A549 (cell line): Measurements from ENCODE around the gene LMO7. TPM values are rescaled to one million over a fixed set of nuclear protein-coding genes. Genes with fewer than 3 reads are reported as not detected.

ENCODE experiments used
- ATAC-seq, 2 experiments: fragments of 200-7000 bp in 1 of 2; fragments of >200 bp in 1 of 2; cut with Nextera tagmentation in 1 of 2; cut with Tn5 transposase in 1 of 2; 3 replicates each; pipeline versions ENCODE4 v1.8.0 to v1.9.1; 2018 to 2020; ENCODE audit warnings: mild to moderate bottlenecking in 1 of 2, moderate library complexity in 1 of 2
- CTCF ChIA-PET: fragments of 300-600 bp; sonication (Branson Sonifier 250); formaldehyde crosslinking; extraction: SDS; loops from one replicate; lab custom pipeline; 2021; ENCODE audit warnings: antibody characterized with exemption, inconsistent platforms; lab: Yijun Ruan, JAX
- POLR2A ChIA-PET: fragments of 350-600 bp; formaldehyde crosslinking; extraction: SDS; loops from one replicate; lab custom pipeline; 2021; ENCODE audit warnings: antibody characterized with exemption, inconsistent platforms; lab: Yijun Ruan, JAX
- DNase-seq, 2 experiments: peaks; one replicate each; pipeline versions ENCODE4 v3.0.0 to v3.0.0-alpha.2; 2011 to 2016; ENCODE audit warnings: low read depth in 1 of 2, low spot score in 1 of 2
- FAIRE-seq: peaks from 2 replicates; lab custom pipeline; 2011; peaks lifted over from hg19 to GRCh38; lab: Jason Lieb, UNC
- H3K27ac ChIP-seq, 2 experiments: fragments of >200 bp; sonication (Bioruptor Twin); formaldehyde crosslinking; 3 replicates each; pipeline ENCODE4 v1.5.1; 2016 to 2017
- H3K4me1 ChIP-seq: fragments of >200 bp; sonication (Bioruptor Twin); formaldehyde crosslinking; 3 replicates; pipeline ENCODE4 v1.6.1; 2016
- H3K4me2 ChIP-seq: fragments of >200 bp; sonication (Bioruptor Twin); formaldehyde crosslinking; 3 replicates; pipeline ENCODE4 v1.6.1; 2016
- H3K4me3 ChIP-seq: fragments of >200 bp; sonication (Bioruptor Twin); formaldehyde crosslinking; 3 replicates; pipeline ENCODE4 v1.5.1; 2016
- H3K9me3 ChIP-seq: fragments of >200 bp; sonication (Bioruptor Twin); formaldehyde crosslinking; 3 replicates; pipeline ENCODE4 v1.6.1; 2016
- ATOH8 ChIP-seq: fragments of 250-450 bp; sonication (Bioruptor Pico); IDR thresholded peaks from 2 replicates; pipeline ENCODE4 v1.5.0; 2020; ENCODE audit warnings: low read depth, mild to moderate bottlenecking, moderate library complexity
- CHD2 ChIP-seq: fragments of 150-350 bp; IDR thresholded peaks from 2 replicates; pipeline ENCODE4 v1.6.1; 2014; ENCODE audit warnings: low read length; ENCODE audit not compliant: partially characterized antibody
- E2F6 ChIP-seq: IDR thresholded peaks from 2 replicates; pipeline ENCODE4 v1.6.1; 2012; ENCODE audit warnings: low read depth, borderline replicate concordance
- EHMT2 ChIP-seq: fragments of 200-600 bp; sonication (generic); IDR thresholded peaks from 2 replicates; pipeline ENCODE4 v1.6.1; 2016; ENCODE audit warnings: antibody characterized with exemption, low read depth, mild to moderate bottlenecking, moderate library complexity
- EP300 ChIP-seq, 2 experiments: fragments of >200 bp; sonication (Bioruptor Twin); formaldehyde crosslinking; IDR thresholded peaks; 2 replicates in 1 of 2; 3 replicates in 1 of 2; pipeline ENCODE4 v1.6.1; 2016 to 2017
- FOSL2 ChIP-seq, 2 experiments: fragments of 450-650 bp in 1 of 2; fragments of >200 bp in 1 of 2; sonication (Bioruptor Twin) in 1 of 2; formaldehyde crosslinking; IDR thresholded peaks; 2 replicates each; pipeline versions ENCODE4 v1.5.0 to v1.6.1; 2016 to 2020; ENCODE audit warnings: mild to moderate bottlenecking in 1 of 2, moderate library complexity in 1 of 2
- GATA3 ChIP-seq: IDR thresholded peaks from 2 replicates; pipeline ENCODE4 v1.6.1; 2012; ENCODE audit warnings: borderline replicate concordance
- HDAC2 ChIP-seq: fragments of 200-600 bp; sonication (generic); IDR thresholded peaks from 2 replicates; pipeline ENCODE4 v1.6.1; 2016
- HES2 ChIP-seq: fragments of >200 bp; sonication (Bioruptor Twin); formaldehyde crosslinking; IDR thresholded peaks from 2 replicates; pipeline ENCODE4 v1.6.1; 2016
- HOXB13 ChIP-seq: fragments of 250-450 bp; sonication (Bioruptor Pico); IDR thresholded peaks from 2 replicates; pipeline ENCODE4 v1.5.0; 2020; ENCODE audit warnings: low read depth, mild to moderate bottlenecking, moderate library complexity
- HOXB5 ChIP-seq: fragments of 250-450 bp; sonication (Bioruptor Pico); IDR thresholded peaks from 2 replicates; pipeline ENCODE4 v1.5.0; 2020; ENCODE audit warnings: mild to moderate bottlenecking, moderate library complexity
- JUN ChIP-seq, 2 experiments: fragments of >200 bp; sonication (Bioruptor Twin); formaldehyde crosslinking; IDR thresholded peaks; 2 replicates in 1 of 2; 3 replicates in 1 of 2; pipeline ENCODE4 v1.6.1; 2016 to 2017
- KDM5A ChIP-seq: fragments of 200-600 bp; sonication (generic); IDR thresholded peaks from 2 replicates; pipeline ENCODE4 v1.6.1; 2016; ENCODE audit warnings: antibody characterized with exemption, mild to moderate bottlenecking
- MAFK ChIP-seq: fragments of 450-650 bp; IDR thresholded peaks from 2 replicates; pipeline ENCODE4 v1.6.1; 2014; ENCODE audit not compliant: partially characterized antibody
- MAZ ChIP-seq: fragments of 150-350 bp; IDR thresholded peaks from 2 replicates; pipeline ENCODE4 v1.6.1; 2014; ENCODE audit warnings: antibody characterized with exemption, low read depth, low read length, borderline replicate concordance
- NPAS2 ChIP-seq: fragments of 250-450 bp; sonication (Bioruptor Pico); IDR thresholded peaks from 2 replicates; pipeline ENCODE4 v1.8.0; 2022; ENCODE audit warnings: mild to moderate bottlenecking, moderate library complexity, borderline replicate concordance
- PHF8 ChIP-seq: fragments of 200-600 bp; sonication (generic); IDR thresholded peaks from 2 replicates; pipeline ENCODE4 v1.6.1; 2016; ENCODE audit warnings: low read depth, mild to moderate bottlenecking, antibody characterized with exemption, moderate library complexity, borderline replicate concordance
- POLR2A ChIP-seq: IDR thresholded peaks from 2 replicates; pipeline ENCODE4 v1.6.1; 2012; ENCODE audit warnings: mild to moderate bottlenecking, low read length
- POLR2AphosphoS2 ChIP-seq: conservative IDR thresholded peaks from 2 replicates; pipeline ENCODE4 v1.6.1; 2012; ENCODE audit warnings: low read length, improper control_type of control experiment, inconsistent platforms
- RAD21 ChIP-seq, 2 experiments: fragments of >200 bp in 1 of 2; sonication (Bioruptor Twin) in 1 of 2; formaldehyde crosslinking in 1 of 2; IDR thresholded peaks in 1 of 2; conservative IDR thresholded peaks in 1 of 2; 2 replicates in 1 of 2; 3 replicates in 1 of 2; pipeline ENCODE4 v1.6.1; 2012 to 2018; ENCODE audit warnings: inconsistent platforms in 1 of 2
- TFCP2L1 ChIP-seq: fragments of 250-450 bp; sonication (Bioruptor Pico); IDR thresholded peaks from 2 replicates; pipeline ENCODE4 v1.5.0; 2021; ENCODE audit warnings: mild to moderate bottlenecking
- TP53 ChIP-seq: fragments of 250-450 bp; sonication (Bioruptor Pico); IDR thresholded peaks from 2 replicates; pipeline ENCODE4 v1.5.0; 2021; ENCODE audit warnings: mild to moderate bottlenecking, moderate library complexity
- USF2 ChIP-seq: fragments of 450-650 bp; IDR thresholded peaks from 2 replicates; pipeline ENCODE4 v1.6.1; 2014; ENCODE audit warnings: antibody characterized with exemption
- WGBS: methylation state at CpG from one replicate; pipeline ENCODE4 v1.1.6; 2017; ENCODE audit errors: missing lambda C conversion rate; 5-methylcytosine and 5-hydroxymethylcytosine counted together
- polyA plus RNA-seq, 4 experiments: library from polyadenylated mRNA; depleted of rRNA in 3 of 4; stranded (reverse); fragments of >200 nt; fragmentation: RNase III in 1 of 4; extraction: RNeasy Plus Mini Kit Qiagen cat#74134 plus additional on column Dnase treatment in 1 of 4; gene quantifications; 2 replicates in 3 of 4; 3 replicates in 1 of 4; pipeline ENCODE4 v1.2.3, GENCODE V29; 2011 to 2017

The LMO7 gene
- polyA plus RNA-seq, 2 of the 4 experiments (the other 2 are of a cell fraction): 23.4 to 33.2 TPM

DNA sequence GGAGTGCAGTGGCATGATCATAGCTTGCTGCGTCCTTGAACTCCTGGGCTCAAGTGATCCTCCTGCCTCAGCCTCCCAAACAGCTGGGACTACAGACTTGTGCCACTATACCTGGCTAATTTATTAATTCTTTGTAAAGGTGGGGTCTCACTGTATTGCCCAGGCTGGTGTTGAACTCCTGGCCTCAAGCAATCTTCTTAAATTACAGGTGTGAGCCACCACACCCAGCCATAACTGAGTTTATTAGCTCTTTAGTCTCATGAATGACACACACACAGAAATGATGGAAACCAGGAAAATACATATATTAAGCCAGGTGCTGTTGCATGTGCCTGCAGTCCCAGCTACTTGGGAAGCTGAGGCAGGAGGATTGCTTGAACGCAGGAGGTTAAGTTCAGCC is 33.1 kb upstream of the LMO7 start:
- FAIRE-seq: no peak
- WGBS: 100% methylated on average over 2 of the region's 2 CpGs

GRCh38 chr13:75607447-75607846 is 28.7 kb upstream of the LMO7 start:
- H3K4me1 ChIP-seq: no peaks in the 10 kb centered on the region
- H3K27ac ChIP-seq: no peak overlapping the region
- CTCF ChIA-PET: no interaction called here
- no peak for ATAC-seq
- FAIRE-seq: no peak
- 88% methylated on average over 2 of the region's 2 CpGs for WGBS
- no peak for TF ChIP-seq USF2
- no peak for TF ChIP-seq JUN (IDR thresholded peaks at IDR 0.05)
- no peak for TF ChIP-seq HES2
- no peak for TF ChIP-seq EHMT2
- no peak for TF ChIP-seq HOXB5
- TF ChIP-seq ATOH8: no peak
- TF ChIP-seq MAFK: no peak
- TF ChIP-seq POLR2AphosphoS2: no peak
- TF ChIP-seq GATA3: no peak
- TF ChIP-seq, all 56 proteins: peak for 0
- no peak for DNase-seq
- POLR2A ChIA-PET: no interaction called here
- no peak overlapping the region for H3K4me3 ChIP-seq
- H3K9me3 ChIP-seq: no peaks in the 10 kb centered on the region
- H3K4me2 ChIP-seq: no peak overlapping the region

More for the DNA sequence above, 33.1 kb upstream of the LMO7 start:
- TF ChIP-seq TP53: no peak
- TF ChIP-seq CHD2: no peak
- no peak for TF ChIP-seq HES2
- TF ChIP-seq TFCP2L1 (CRISPR knock-in tag): no peak
- TF ChIP-seq FOSL2 (IDR thresholded peaks at IDR 0.05): no peak
- TF ChIP-seq FOSL2 (CRISPR knock-in tag; IDR thresholded peaks at IDR 0.05): no peak
- TF ChIP-seq HOXB13 (CRISPR knock-in tag): no peak
- no peak for TF ChIP-seq KDM5A
- no peak for TF ChIP-seq RAD21 (conservative IDR thresholded peaks at IDR 0.05 in 1 of 2, IDR thresholded peaks at IDR 0.05 in 1 of 2)
- no peak for TF ChIP-seq POLR2AphosphoS2
- no peak for TF ChIP-seq NPAS2 (CRISPR knock-in tag)
- H3K9me3 ChIP-seq: no peaks in the 10 kb centered on the region
- no peak for DNase-seq
- ATAC-seq: no peak
- H3K4me3 ChIP-seq: no peak overlapping the region
- H3K4me1 ChIP-seq: no peaks in the 10 kb centered on the region
- ChIA-PET POLR2A (no interaction called here), CTCF (interaction anchor here (1.5 kb wide), 1 partner anchor 10 kb away, joined by 3 read pairs; no protein-coding TSS in a partner anchor)
- H3K4me2 ChIP-seq: no peak overlapping the region
- no peak overlapping the region for H3K27ac ChIP-seq

- DNase-seq: no peak
- TF ChIP-seq RAD21 (conservative IDR thresholded peaks at IDR 0.05 in 1 of 2, IDR thresholded peaks at IDR 0.05 in 1 of 2) (no peak), HES2 (no peak), ATOH8 (no peak), HOXB5 (no peak), POLR2A (no peak), EP300 (IDR thresholded peaks at IDR 0.05) (no peak), PHF8 (no peak), HDAC2 (no peak), JUN (IDR thresholded peaks at IDR 0.05) (no peak), NPAS2 (CRISPR knock-in tag) (no peak), KDM5A (no peak), MAZ (no peak), E2F6 (no peak)
- TF ChIP-seq, all 56 proteins: peak for 0
- no peak overlapping the region for H3K27ac ChIP-seq
- no peak for ATAC-seq
- no peak for FAIRE-seq
- no peaks in the 10 kb centered on the region for H3K9me3 ChIP-seq
- no peak overlapping the region for H3K4me3 ChIP-seq
- H3K4me1 ChIP-seq: no peaks in the 10 kb centered on the region
- CTCF ChIA-PET: no interaction called here
- POLR2A ChIA-PET: no interaction called here
- no peak overlapping the region for H3K4me2 ChIP-seq
Observed at GRCh38 chr13:75610466-75610865, 25.7 kb upstream of the LMO7 start.
